NOMO-1 treated with DMSO at 0.1 percent for 48 hours (cell line): ENCODE results near the gene PRKCE.

Experiments used
- DNase-seq: peaks from one replicate; lab custom pipeline; 2025; ENCODE audit not compliant: unreplicated experiment; lab: John Stamatoyannopoulos, UW

PRKCE gene

DNA sequence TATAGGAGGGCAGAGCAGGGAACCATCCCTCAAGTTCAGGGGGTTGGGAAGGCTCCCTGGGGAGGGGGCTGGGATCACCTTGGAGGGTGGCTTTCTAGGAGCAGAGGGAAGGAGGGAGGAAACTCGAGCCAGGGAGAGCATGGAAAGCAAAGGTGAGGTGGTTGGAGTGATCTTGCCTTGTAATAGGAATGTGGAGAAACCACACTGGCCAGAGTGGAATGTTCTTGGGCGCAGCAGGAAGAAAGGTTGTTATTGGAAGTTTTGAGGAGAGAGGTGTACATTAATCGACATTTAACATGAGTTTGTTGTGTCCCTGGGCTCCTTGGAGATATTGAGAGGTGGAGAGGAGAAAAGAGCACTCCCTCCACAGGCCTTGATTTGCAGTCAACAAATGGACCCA lies 272.2 kb downstream of the PRKCE start:
- DNase-seq = no peak

DNA sequence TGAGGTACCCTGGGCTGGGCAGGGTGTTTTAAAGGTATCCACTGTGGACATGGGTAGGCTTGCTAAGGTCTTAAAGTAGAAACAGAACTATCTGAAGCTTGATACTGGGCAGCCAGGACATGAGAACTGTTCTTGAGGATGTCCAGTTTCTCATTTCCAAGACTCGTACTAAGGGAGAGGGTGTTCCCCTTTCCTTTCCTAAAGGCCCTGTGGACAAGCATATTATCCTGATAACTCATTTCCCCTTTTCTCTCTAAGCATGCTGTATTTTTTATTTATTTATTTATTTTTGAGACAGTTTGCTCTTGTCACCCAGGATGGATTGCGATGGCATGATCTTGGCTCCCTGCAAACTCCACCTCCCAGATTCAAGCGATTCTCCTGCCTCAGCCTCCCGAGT lies 273.6 kb downstream of the PRKCE start:
- DNase-seq = no peak

DNA sequence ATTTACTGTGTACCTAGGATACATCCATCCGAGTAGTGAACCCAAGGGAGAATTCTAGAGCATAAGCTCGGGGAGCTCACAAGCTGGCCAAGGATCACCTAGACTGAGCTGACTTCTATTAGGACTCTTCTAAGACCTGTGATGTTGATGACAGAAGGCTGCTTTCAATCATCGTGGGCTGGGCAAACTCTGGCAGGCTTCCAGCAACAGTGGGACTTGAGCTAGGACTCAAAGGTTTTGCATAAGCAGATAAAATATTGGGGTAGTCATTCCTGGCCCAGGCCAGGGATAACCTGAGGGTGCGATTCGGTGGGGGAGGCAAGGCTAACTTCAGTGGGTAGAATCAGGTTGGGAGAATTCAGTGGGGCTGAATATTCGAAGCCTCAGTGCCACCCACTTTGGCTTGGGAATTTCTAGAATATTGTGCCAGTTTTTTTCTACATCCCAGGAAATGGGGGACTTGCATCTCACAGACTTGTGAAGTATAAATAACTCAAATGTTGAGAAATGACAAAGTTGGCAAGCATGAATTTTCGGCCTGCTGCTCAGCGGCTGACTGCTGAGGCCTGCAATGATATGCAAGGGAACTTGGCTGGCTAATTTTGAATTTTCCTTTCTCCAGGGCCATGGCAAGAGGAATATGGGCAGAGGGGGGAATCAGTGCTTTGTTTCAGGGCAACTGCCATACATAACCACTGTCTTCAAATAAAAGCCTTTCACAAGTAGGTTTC lies 274.3 kb downstream of the PRKCE start:
- no peak for DNase-seq

DNA sequence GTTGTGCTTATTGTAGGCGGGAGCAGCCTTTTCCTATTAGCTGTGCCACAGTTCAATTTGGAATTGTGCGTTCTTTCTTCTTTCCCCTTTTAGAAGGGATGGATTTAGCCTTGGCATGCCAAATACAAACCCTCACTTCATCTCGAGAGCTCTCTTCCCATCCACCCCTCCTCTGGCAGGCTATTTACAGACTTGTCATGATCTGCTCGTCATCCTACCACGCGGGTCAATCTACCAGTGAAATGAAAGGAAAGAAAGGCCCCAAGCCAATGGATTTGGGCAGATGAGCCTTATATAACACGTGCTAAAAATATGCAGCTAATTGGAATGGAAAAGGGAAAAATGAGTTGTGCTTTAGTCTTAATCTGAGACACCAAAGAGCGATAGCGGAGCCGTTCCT lies 277.5 kb downstream of the PRKCE start:
- no peak for DNase-seq

DNA sequence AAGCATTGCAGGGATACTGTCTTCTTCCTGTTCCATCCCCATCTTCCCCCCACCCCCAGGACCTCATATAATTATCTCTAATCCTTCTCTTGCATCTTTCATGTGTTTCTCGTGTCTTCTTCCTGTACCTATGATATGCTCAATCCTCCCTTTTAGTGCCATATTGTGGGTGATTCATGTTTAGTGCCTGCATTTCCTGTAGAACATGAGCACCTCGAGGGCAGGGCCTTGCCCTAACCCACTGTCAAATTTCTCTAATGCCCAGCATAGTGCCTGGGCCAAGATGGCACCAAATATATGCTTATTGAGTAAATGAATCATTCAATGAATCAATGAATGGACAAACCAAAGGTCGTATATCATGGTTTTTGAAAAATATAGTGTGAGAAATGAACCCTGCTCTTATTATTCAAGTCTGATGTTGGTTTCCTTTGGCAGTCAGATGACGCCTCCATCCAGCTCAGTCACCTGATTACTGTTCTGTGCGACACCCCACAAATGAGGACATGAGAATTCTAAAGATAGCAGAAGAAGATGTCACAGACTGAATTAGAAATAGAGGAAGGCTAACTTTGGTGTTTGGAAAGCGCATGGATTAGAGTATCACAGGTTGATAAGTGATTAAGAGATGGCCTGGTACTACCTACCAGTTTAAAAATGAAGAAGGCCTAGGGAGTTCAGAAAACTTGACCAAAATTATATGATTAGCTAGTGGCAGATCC lies 278.4 kb downstream of the PRKCE start:
- no peak for DNase-seq

DNA sequence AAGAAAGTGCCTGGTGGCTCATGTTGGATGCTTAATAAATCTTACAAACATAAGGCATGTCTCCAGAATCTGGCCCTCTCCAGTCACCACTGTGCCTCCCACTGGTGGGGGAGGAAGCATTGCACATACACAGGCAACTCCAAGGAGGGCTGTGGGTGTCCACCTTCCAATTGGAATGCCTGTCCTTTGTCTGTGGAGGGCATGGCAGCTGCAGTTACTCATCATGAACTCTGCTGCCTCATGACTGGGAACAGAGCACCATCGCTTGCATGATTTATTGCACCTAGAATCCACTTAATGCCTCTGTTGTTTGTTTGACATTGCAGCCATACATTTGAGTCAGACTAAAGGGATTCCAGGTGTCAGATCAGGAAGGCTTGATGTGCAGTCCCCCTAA lies 278.9 kb downstream of the PRKCE start:
- no peak for DNase-seq

DNA sequence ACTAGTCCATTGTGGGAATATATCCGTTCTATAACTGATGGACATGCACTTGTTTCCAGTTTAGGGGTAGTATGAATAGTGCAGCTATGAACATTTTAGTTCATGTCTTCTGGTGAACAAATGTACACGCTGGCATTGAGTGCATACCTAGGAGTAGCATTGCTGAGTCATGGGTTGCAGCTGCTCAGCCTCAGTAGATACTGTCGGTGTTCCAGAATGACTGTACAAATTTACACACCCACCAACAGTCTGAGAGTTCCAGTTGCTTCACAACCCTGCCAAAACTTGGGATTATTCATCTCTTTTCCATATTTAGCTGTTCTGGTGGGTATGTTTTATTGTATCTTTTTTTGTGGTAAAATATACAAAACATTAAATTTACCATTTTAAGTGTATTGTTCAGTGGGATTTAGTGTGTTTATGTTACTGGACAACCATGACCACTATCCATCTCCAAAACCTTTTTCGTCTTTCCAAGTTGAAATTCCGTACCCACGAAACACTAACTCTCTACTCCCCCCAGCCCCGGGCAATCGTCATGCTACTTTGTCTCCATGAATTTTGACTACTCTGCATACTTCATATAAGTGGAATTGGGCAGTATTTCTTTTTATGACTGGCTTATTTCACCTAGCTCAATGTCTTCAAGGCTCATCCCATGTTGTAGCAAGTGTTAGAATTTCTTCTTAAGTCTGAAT lies 281.0 kb downstream of the PRKCE start:
- no peak for DNase-seq

DNA sequence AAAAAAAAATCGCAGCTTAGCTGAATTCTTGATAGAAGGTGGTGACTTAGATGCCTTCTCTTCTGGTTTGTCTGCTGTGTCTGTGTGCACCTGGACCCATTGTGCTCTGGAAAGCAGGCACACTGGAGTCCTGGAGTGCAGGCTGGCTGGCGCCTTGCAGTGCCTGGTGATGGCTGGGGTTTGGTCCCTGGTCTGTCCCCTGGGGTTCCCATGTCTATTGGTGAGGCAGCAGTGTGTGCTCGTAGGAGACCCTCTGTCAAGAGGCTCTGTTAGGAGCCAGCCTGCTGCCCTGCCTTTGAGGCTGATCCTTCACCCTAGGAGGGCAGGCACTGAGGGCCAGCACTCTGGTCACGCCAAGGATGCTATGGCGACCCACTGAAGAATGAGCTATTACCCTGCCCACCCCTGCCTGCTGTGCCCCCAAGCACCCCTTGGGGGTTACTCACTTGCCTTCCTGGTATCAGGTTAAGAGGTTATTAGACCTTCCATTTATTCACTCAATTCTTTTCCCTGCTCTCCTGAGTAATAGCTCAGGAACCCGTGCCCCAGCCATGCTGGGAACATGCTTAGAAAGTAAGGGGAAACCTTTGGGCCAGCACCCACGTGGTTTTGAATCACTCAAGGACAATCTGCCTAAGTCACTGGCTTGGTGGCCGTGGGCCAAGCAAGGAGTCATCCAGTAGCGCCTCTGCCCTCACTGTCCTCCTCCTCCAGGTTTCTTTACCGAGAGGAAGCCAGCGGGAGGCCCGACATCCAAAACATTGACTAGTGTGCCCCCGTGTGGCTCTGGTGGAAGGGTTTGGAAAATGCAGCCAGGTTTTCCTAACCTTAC lies 284.5 kb downstream of the PRKCE start:
- DNase-seq = peak; percentile 74

DNA sequence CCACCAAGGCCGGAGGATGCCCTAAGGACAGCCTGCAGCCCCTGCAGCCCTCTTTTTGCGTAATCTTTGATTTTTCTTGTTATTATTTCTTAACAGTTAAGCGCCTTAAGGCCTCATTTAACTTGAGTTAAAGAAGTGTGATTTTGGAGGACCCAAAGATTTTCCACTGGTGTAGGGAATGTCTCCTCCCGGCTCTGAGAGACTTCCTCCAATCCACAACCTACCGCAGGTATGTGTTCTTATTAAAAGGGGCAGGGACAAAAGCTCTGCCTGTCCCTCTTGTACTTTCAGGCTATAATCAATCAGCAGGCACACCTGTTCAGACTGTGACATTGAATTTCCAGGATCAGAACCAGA lies 285.1 kb downstream of the PRKCE start:
- no peak for DNase-seq

DNA sequence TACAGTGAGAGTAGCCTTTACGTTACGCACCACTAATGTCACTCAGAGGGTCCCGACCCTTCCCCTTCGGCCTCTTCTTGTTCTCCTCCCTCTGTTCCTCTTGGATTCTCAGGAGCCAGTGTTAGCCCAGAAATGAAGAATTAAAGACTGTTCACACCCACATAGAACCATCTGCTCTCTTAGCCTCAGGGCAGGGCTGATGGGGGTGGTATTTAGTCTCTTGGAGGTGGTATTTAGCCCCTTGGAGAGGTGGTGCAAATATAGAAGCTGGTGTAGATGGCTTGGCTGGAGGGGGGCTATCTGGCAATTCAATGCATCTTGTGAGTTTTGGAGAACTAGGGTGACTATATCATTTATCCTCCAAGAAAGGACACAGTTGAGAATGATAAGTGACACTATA lies 286.5 kb downstream of the PRKCE start:
- no peak for DNase-seq

DNA sequence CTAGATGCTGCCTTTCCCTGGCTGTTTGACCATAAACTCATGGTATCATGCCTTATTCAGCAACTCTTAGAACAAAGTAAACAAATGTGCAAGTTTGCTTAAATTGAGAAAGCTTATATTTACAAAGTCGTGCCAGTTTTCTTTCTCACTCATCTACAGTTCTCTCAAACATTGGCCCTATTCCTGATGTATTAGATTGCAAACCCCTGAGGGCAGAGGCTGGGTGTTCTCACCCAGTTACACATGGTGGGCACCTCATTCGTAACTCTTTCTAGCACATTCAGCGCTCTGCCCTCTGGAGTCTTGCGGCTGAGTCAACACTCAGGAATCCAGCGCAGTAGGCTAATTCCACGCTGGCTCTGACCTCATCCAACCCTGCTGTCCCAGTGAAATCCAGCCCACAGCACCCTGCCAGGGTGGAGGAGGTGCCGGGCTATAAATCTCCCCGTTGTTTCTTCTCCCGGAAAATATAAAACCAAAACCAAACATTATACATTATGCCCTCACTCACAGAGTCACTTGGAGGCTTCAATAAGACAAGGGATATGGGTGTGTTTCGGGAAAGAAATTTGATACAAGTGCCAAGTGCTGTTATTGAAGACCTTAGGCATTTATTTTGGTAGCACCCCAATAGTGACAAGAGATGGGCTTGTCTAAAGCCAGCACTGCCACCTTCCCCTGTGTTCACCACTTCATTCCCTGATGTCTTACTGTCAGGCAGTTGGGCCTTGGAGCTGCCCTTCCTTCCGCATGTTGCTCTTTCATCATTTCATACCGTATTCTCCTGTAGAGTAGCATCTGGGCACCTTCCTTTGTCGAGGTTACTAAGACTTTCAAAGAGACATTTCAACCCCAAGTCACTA lies 287.4 kb downstream of the PRKCE start:
- DNase-seq = no peak

DNA sequence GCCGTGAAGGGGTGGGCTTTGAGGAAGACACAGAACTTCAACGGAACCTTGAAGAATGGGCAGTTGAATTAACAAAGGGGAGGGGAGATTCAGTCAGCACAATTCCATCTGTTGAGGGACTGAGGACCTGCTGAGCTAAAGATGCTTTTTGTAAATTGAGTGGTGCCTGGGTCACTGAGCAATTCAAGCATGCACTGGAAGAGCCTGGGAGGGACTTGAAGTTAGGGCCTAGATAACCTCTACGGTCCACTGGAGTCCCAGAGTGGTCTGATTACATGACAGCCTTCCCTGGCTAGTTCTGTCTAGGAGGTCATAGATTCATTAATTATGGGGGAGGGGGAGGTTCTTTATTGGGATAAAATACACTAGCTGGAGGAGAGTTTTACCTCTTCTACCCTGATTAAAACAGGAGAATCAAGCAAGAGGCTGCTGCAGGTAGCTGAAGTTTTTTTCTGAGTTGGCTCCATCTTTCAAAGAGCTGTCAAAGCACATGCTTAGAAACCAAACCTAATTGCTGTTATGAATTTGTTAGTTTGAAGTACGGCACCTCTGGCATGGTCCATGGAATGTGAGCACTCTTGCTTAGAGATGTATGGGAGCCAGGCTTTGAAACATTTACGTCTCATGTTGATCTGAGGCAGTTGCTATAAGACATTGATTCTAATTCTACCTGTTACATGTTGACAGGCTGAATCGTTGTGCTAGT lies 290.2 kb downstream of the PRKCE start:
- no peak for DNase-seq

DNA sequence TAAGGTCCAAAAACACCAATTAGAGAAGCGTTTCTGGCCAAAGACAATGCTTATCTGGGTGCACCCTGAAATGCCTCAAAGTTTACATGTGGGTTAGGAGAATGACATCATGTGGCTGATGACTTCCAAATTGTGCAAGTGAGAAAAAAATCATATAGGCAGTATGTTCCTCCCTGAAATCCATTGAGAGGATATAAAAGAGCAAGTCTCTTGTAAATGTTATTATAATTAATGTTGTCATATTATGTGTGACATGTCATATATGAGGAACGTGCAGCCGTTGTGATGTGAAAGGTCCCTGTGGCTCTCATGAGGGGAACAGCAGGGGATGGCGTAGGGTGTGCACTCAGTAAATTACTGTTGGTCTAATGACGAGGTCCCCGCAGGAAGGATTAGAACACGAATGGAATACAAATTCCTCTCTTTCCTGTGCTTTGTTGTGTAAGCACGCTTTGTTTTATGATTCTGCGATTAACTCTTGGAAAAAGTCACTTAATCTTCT lies 290.8 kb downstream of the PRKCE start:
- no peak for DNase-seq

DNA sequence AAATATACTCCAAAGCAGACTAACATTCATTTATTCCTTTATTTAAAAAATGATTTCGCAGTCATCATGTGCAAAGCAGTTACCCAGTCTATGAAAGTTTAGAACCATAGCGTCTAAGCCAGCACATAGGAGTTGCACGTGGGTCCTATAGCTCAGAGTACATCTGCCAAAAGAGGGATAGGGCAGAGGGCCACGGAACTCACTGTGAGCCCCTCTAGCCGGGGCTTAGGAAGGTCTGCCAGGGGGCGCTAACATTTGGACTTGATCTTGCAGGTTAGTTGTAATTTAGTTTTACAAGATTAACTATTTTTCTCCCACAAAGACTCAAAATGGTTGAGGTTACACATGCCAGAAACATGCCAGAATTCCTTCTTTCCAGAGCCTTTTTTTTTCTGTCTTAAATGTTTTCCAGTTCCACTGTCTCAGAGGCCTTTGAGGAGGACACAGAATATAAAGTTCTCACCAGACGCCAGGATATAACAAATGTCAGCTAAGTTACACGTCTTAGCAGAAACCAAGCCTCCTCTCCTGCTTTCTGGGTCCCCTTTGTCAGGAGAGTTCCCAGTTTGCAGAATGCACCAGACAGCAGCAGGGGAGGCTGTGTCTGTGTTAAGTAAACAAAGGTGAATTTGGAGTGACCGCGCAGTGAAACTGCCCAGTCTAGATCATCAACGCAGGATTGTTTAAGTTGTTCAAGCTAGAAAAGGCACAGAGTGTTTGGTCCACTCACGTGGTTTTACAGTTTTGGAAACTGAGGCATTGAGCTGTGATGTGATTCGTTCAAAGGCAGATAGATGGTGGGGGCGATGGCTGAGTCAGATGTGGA lies 292.0 kb downstream of the PRKCE start:
- no peak for DNase-seq

DNA sequence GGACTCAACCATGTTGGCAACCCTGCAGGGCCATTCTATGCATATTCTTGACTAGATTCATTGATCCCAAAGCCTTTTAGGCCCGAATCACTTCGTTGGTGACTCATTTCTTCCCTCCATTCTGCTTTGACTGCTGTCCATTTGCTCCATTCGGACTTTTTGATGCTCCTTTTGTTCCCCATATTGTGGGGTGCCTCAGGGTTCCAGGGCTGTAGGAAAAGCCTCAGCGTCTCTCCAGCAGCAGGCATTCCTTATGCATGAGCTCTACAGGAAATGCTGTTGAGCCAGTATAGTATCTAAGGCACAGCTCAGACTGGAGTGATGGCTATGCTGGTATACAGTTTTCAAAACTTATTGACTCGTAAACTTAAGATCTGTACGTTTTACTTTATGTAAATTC lies 292.6 kb downstream of the PRKCE start:
- no peak for DNase-seq

DNA sequence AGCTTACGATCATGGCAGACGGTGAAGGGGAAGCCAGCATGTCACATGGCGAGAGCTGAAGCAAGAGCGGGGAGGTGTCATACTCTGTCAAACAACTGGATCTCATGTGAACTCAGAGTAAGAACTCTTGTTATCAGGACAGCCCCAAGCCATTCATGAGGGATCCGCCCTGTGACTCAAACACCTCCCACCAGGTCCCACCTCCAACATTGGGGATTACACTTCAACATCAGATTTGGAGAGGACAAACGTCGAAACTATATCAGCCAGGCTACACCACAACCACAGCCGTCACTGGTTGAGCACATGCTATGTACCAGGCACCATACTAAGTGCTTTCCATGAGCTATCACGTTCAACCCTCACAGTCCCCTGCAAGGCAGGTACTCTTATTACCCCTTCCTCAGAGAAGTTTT lies 293.8 kb downstream of the PRKCE start:
- no peak for DNase-seq

DNA sequence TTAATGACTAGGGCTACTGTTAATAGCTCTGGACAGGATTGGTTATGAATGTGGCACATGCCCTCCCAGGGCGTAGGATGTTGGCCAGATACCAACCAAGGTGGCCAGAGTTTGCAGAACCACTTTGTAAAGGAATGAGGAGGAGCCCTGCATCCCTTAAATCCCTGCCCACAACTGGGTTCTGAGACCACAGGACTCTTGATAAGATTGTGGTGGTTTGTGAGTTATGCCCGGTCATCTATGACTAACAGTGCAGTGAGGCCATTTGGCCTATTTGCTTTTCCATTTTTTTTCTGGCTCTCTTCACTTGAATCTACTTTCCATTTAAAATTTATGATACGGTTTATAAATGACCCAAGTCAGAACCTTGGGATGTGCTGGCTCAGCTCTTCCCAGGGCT lies 294.5 kb downstream of the PRKCE start:
- no peak for DNase-seq

DNA sequence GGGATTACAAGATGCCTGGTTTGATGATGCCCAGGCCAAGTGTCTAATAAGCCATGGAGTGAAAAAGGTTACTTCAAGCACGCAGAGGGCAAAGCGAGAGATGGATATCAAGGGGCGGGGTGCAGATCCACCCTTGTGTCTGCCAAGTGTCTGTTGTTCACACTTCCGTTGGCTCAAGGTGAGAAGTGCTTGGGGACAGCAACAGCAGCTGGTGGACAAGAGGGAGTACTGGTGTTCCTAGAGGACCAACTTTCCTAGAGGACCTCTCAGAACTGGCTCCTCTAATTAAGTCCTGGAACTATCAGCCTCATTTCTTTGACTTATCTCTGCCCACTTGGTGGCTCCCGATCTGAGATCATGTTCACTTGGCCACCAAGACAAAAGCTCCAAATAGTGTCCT lies 299.1 kb downstream of the PRKCE start:
- DNase-seq = no peak
